ENCODE results near the gene PARP1. TPM values are rescaled to one million over a fixed set of nuclear protein-coding genes. Genes with fewer than 3 reads are reported as not detected.
"Not testable (repeated sequence)": the region's sequence is repeated elsewhere in the genome, so short reads cannot be mapped to it uniquely, and the experiment has no call there.

Gene PARP1
- polyA plus RNA-seq, 6 donors from 2014 or later, result 156 to 250 (median 234) TPM

GRCh38 chr1:226441629-226442028 is 33.7 kb upstream of the PARP1 start:
- peak overlapping the region in 1 of 6 donors; percentile 89 for H3K27ac Mint-ChIP-seq

GRCh38 chr1:226440512-226440911 is 32.6 kb upstream of the PARP1 start:
- Mint-ChIP-seq H3K9me3 (peaks cover 0 to 4% (median 0%) of the 10 kb centered on the region in 7 donors), H3K36me3 (no peaks in the 10 kb centered on the region), H3K27me3 (no peaks in the 10 kb centered on the region), H3K4me3 (no peak overlapping the region), H3K27ac (peak overlapping the region in 1 of 6 donors; percentile 30), H3K4me1 (peaks cover 30 to 48% (median 35%) of the 10 kb centered on the region in 3 donors)
- ATAC-seq (ENCODE audit: low read depth in 2 of 2) (no peak), DNase-seq (no peak)

More at GRCh38 chr1:226441629-226442028, 33.7 kb upstream of the PARP1 start:
- no peaks in the 10 kb centered on the region for H3K27me3 Mint-ChIP-seq
- H3K4me1 Mint-ChIP-seq, result peaks cover 38 to 49% (median 44%) of the 10 kb centered on the region in 3 donors
- H3K9me3 Mint-ChIP-seq, result peaks cover 0 to 4% (median 0%) of the 10 kb centered on the region in 7 donors
- DNase-seq (no peak), ATAC-seq (ENCODE audit: low read depth in 2 of 2) (no peak)
- no peaks in the 10 kb centered on the region for H3K36me3 Mint-ChIP-seq
- no peak overlapping the region for H3K4me3 Mint-ChIP-seq

- DNase-seq (no peak), ATAC-seq (ENCODE audit: low read depth in 2 of 2) (no peak)
- Mint-ChIP-seq H3K4me3 (peak overlapping the region in 2 of 8 donors; percentile 16 to 67), H3K36me3 (no peaks in the 10 kb centered on the region), H3K4me1 (peaks cover 21 to 40% (median 31%) of the 10 kb centered on the region in 3 donors), H3K27ac (peak overlapping the region in 3 of 6 donors; percentile 18 to 74 (median 24)), H3K9me3 (peaks cover 0 to 2% (median 0%) of the 10 kb centered on the region in 7 donors), H3K27me3 (no peaks in the 10 kb centered on the region)
These were observed 30.1 kb upstream of the PARP1 start for GRCh38 chr1:226438007-226438406.

- DNase-seq, result peak; percentile 80
- peaks cover 0 to 2% (median 0%) of the 10 kb centered on the region in 7 donors for H3K9me3 Mint-ChIP-seq
- no peaks in the 10 kb centered on the region for H3K27me3 Mint-ChIP-seq
- H3K27ac Mint-ChIP-seq, result peak overlapping the region; percentile 74 to 94 (median 92)
- ATAC-seq (ENCODE audit: low read depth in 2 of 2), result peak; percentile 95 to 96
- no peaks in the 10 kb centered on the region for H3K36me3 Mint-ChIP-seq
- H3K4me3 Mint-ChIP-seq, result peak overlapping the region in 7 of 8 donors; percentile 45 to 86 (median 62)
- H3K4me1 Mint-ChIP-seq, result peaks cover 21 to 40% (median 31%) of the 10 kb centered on the region in 3 donors
These were observed 29.1 kb upstream of the PARP1 start for GRCh38 chr1:226436855-226437491.

- H3K27ac Mint-ChIP-seq, result peak overlapping the region; percentile 74 to 94 (median 92)
These were observed 28.6 kb upstream of the PARP1 start for GRCh38 chr1:226436472-226436854.

GRCh38 chr1:226433341-226433720 is 25.4 kb upstream of the PARP1 start:
- no peaks in the 10 kb centered on the region for H3K9me3 Mint-ChIP-seq
- DNase-seq (no peak), ATAC-seq (ENCODE audit: low read depth in 2 of 2) (no peak)
- H3K36me3 Mint-ChIP-seq, result no peaks in the 10 kb centered on the region
- H3K27ac Mint-ChIP-seq, result peak overlapping the region in 3 of 6 donors; percentile 20 to 54 (median 27)
- no peak overlapping the region for H3K4me3 Mint-ChIP-seq
- peaks cover 24 to 47% (median 40%) of the 10 kb centered on the region in 3 donors for H3K4me1 Mint-ChIP-seq
- no peaks in the 10 kb centered on the region for H3K27me3 Mint-ChIP-seq

More at GRCh38 chr1:226436472-226436854, 28.6 kb upstream of the PARP1 start:
- Mint-ChIP-seq H3K9me3 (peaks cover 0 to 2% (median 0%) of the 10 kb centered on the region in 7 donors), H3K4me3 (peak overlapping the region in 6 of 8 donors; percentile 15 to 71 (median 53)), H3K4me1 (peaks cover 18 to 40% (median 31%) of the 10 kb centered on the region in 3 donors), H3K36me3 (no peaks in the 10 kb centered on the region), H3K27me3 (no peaks in the 10 kb centered on the region)
- ATAC-seq (ENCODE audit: low read depth in 2 of 2) (peak; percentile 26 to 38), DNase-seq (no peak)

GRCh38 chr1:226432586-226433340 is 24.9 kb upstream of the PARP1 start:
- no peaks in the 10 kb centered on the region for H3K27me3 Mint-ChIP-seq

GRCh38 chr1:226431898-226432297 is 24.0 kb upstream of the PARP1 start:
- H3K4me1 Mint-ChIP-seq, result peaks cover 27 to 45% (median 34%) of the 10 kb centered on the region in 3 donors
- not testable (repeated sequence) for H3K4me3 Mint-ChIP-seq; DNase-seq; ATAC-seq (ENCODE audit: low read depth in 2 of 2); H3K27me3 Mint-ChIP-seq; H3K9me3 Mint-ChIP-seq; H3K36me3 Mint-ChIP-seq; H3K27ac Mint-ChIP-seq

More at GRCh38 chr1:226432586-226433340, 24.9 kb upstream of the PARP1 start:
- DNase-seq, result no peak
- H3K36me3 Mint-ChIP-seq, result no peaks in the 10 kb centered on the region
- no peak overlapping the region for H3K4me3 Mint-ChIP-seq
- peaks cover 25 to 46% (median 36%) of the 10 kb centered on the region in 3 donors for H3K4me1 Mint-ChIP-seq
- no peak for ATAC-seq (ENCODE audit: low read depth in 2 of 2)
- no peaks in the 10 kb centered on the region for H3K9me3 Mint-ChIP-seq
- peak overlapping the region in 5 of 6 donors; percentile 16 to 54 (median 27) for H3K27ac Mint-ChIP-seq

- Mint-ChIP-seq H3K27me3 (peaks cover 0 to 5% (median 0%) of the 10 kb centered on the region in 3 donors), H3K4me3 (no peak overlapping the region), H3K9me3 (peaks cover 0 to 3% (median 0%) of the 10 kb centered on the region in 7 donors), H3K36me3 (no peaks in the 10 kb centered on the region), H3K27ac (no peak overlapping the region), H3K4me1 (peaks cover 27 to 38% (median 36%) of the 10 kb centered on the region in 3 donors)
- DNase-seq (no peak), ATAC-seq (ENCODE audit: low read depth in 2 of 2) (no peak)
These were observed 22.2 kb upstream of the PARP1 start for GRCh38 chr1:226429858-226430715.

- peaks cover 0 to 5% (median 0%) of the 10 kb centered on the region in 3 donors for H3K27me3 Mint-ChIP-seq
- DNase-seq (no peak), ATAC-seq (ENCODE audit: low read depth in 2 of 2) (no peak)
- peaks cover 22 to 34% (median 30%) of the 10 kb centered on the region in 3 donors for H3K4me1 Mint-ChIP-seq
- H3K9me3 Mint-ChIP-seq, result peaks cover 0 to 3% (median 0%) of the 10 kb centered on the region in 7 donors
- peak overlapping the region in 3 of 8 donors; percentile 4 to 82 (median 47) for H3K4me3 Mint-ChIP-seq
- no peaks in the 10 kb centered on the region for H3K36me3 Mint-ChIP-seq
- H3K27ac Mint-ChIP-seq, result peak overlapping the region in 1 of 6 donors; percentile 21
These were observed 21.0 kb upstream of the PARP1 start for GRCh38 chr1:226428791-226429461.

GRCh38 chr1:226428348-226428747 is 20.5 kb upstream of the PARP1 start:
- H3K9me3 Mint-ChIP-seq, result peaks cover 0 to 3% (median 0%) of the 10 kb centered on the region in 7 donors
- ATAC-seq (ENCODE audit: low read depth in 2 of 2), result no peak
- peaks cover 22 to 34% (median 30%) of the 10 kb centered on the region in 3 donors for H3K4me1 Mint-ChIP-seq
- no peak overlapping the region for H3K4me3 Mint-ChIP-seq
- H3K27ac Mint-ChIP-seq, result peak overlapping the region in 1 of 6 donors; percentile 21
- peaks cover 0 to 5% (median 0%) of the 10 kb centered on the region in 3 donors for H3K27me3 Mint-ChIP-seq
- DNase-seq, result no peak
- H3K36me3 Mint-ChIP-seq, result no peaks in the 10 kb centered on the region

GRCh38 chr1:226427131-226427530 is 19.2 kb upstream of the PARP1 start:
- DNase-seq, result no peak
- Mint-ChIP-seq H3K36me3 (no peaks in the 10 kb centered on the region), H3K27me3 (peaks cover 0 to 5% (median 0%) of the 10 kb centered on the region in 3 donors), H3K27ac (peak overlapping the region in 2 of 6 donors; percentile 91 to 93), H3K4me3 (peak overlapping the region in 5 of 8 donors; percentile 58 to 81 (median 70)), H3K4me1 (peaks cover 22 to 34% (median 30%) of the 10 kb centered on the region in 3 donors), H3K9me3 (peaks cover 0 to 3% (median 0%) of the 10 kb centered on the region in 7 donors)
- ATAC-seq (ENCODE audit: low read depth in 2 of 2), result no peak

Data from naive B cell (primary cell).